IMR-90 (cell line): ENCODE measurements around the gene XPA.
A peak's percentile ranks its signal among the peaks of the same experiment; 100 is the strongest.

Experiments used
- CEBPB ChIP-seq: IDR thresholded peaks from 2 replicates; pipeline ENCODE4 v1.6.1; 2012; ENCODE audit warnings: low read depth, low read length, improper control_type of control experiment
- MAFK ChIP-seq: IDR thresholded peaks from 2 replicates; pipeline ENCODE4 v1.6.1; 2012; ENCODE audit warnings: low read depth, low read length, improper control_type of control experiment
- MAZ ChIP-seq: IDR thresholded peaks from 2 replicates; pipeline ENCODE4 v1.6.1; 2012; ENCODE audit warnings: low read depth, mild to moderate bottlenecking, low read length, improper control_type of control experiment, moderate library complexity, borderline replicate concordance
- MXI1 ChIP-seq: IDR thresholded peaks from 2 replicates; pipeline ENCODE4 v1.6.1; 2012; ENCODE audit warnings: low read depth, mild to moderate bottlenecking, low read length, moderate library complexity, borderline replicate concordance
- NFE2L2 ChIP-seq: fragments of 150-350 bp; IDR thresholded peaks from 2 replicates; pipeline ENCODE4 v1.6.1; 2016; ENCODE audit warnings: low read depth, mild to moderate bottlenecking, low read length
- POLR2A ChIP-seq: IDR thresholded peaks from 2 replicates; pipeline ENCODE4 v1.6.1; 2012; ENCODE audit warnings: mild to moderate bottlenecking, low read depth, low read length
- SMC3 ChIP-seq: fragments of 150-350 bp; IDR thresholded peaks from 2 replicates; pipeline ENCODE4 v1.6.1; 2016; ENCODE audit warnings: low read depth, mild to moderate bottlenecking, antibody characterized with exemption, low read length, moderate library complexity
- TF ChIP-seq, protein P1 (sequence below): conservative IDR thresholded peaks from 2 replicates; pipeline ENCODE4 v1.5.1; 2012; ENCODE audit warnings: mild to moderate bottlenecking, low read depth, low read length, improper control_type of control experiment
- TF ChIP-seq, protein P2 (sequence below): fragments of 150-350 bp; IDR thresholded peaks from 2 replicates; pipeline ENCODE4 v1.6.1; 2016; ENCODE audit warnings: low read depth, mild to moderate bottlenecking, low read length, moderate library complexity, borderline replicate concordance

DNA sequence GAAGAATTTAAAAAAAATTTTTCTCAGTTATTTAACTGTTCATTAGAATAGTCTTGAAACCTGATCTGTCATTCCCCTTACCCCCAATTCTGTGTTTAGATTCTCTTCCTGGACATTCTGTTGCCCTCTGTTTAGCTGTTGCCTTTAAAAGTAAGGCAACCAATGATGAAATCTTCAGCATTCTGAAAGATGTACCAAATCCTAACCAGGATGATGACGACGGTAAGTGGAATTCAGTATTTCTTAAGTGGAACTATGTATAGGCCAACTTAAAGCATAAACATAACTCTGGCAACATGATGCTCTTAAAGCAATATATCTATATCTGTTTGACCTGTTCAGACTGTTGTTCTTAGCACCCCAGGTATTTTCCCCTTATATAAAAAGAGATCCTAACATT, 36.3 kb downstream of the XPA start:
- TF ChIP-seq, protein P1, sequence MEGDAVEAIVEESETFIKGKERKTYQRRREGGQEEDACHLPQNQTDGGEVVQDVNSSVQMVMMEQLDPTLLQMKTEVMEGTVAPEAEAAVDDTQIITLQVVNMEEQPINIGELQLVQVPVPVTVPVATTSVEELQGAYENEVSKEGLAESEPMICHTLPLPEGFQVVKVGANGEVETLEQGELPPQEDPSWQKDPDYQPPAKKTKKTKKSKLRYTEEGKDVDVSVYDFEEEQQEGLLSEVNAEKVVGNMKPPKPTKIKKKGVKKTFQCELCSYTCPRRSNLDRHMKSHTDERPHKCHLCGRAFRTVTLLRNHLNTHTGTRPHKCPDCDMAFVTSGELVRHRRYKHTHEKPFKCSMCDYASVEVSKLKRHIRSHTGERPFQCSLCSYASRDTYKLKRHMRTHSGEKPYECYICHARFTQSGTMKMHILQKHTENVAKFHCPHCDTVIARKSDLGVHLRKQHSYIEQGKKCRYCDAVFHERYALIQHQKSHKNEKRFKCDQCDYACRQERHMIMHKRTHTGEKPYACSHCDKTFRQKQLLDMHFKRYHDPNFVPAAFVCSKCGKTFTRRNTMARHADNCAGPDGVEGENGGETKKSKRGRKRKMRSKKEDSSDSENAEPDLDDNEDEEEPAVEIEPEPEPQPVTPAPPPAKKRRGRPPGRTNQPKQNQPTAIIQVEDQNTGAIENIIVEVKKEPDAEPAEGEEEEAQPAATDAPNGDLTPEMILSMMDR: no peak
- TF ChIP-seq POLR2A (no peak), CEBPB (peak; percentile 88), NFE2L2 (no peak), MAFK (no peak), MAZ (no peak), SMC3 (no peak), MXI1 (no peak)
- TF ChIP-seq, protein P2, sequence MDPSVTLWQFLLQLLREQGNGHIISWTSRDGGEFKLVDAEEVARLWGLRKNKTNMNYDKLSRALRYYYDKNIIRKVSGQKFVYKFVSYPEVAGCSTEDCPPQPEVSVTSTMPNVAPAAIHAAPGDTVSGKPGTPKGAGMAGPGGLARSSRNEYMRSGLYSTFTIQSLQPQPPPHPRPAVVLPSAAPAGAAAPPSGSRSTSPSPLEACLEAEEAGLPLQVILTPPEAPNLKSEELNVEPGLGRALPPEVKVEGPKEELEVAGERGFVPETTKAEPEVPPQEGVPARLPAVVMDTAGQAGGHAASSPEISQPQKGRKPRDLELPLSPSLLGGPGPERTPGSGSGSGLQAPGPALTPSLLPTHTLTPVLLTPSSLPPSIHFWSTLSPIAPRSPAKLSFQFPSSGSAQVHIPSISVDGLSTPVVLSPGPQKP: no peak
